GM12864 (cell line): ENCODE results near the gene FHOD3.

Source experiments
- DNase-seq: peaks from one replicate; pipeline ENCODE4 v3.0.0-alpha.2; 2011; ENCODE audit warnings: low read depth
- H3K4me3 ChIP-seq: 2 replicates; pipeline ENCODE4 v1.5.1; 2011; ENCODE audit warnings: mild to moderate bottlenecking, low read depth, low read length, control low read depth
- CTCF ChIP-seq: IDR thresholded peaks from 2 replicates; pipeline ENCODE4 v1.5.1; 2011; ENCODE audit warnings: low read depth, mild to moderate bottlenecking, moderate library complexity, low read length, control low read depth, inconsistent platforms; ENCODE audit errors: missing control alignments

Gene FHOD3

DNA sequence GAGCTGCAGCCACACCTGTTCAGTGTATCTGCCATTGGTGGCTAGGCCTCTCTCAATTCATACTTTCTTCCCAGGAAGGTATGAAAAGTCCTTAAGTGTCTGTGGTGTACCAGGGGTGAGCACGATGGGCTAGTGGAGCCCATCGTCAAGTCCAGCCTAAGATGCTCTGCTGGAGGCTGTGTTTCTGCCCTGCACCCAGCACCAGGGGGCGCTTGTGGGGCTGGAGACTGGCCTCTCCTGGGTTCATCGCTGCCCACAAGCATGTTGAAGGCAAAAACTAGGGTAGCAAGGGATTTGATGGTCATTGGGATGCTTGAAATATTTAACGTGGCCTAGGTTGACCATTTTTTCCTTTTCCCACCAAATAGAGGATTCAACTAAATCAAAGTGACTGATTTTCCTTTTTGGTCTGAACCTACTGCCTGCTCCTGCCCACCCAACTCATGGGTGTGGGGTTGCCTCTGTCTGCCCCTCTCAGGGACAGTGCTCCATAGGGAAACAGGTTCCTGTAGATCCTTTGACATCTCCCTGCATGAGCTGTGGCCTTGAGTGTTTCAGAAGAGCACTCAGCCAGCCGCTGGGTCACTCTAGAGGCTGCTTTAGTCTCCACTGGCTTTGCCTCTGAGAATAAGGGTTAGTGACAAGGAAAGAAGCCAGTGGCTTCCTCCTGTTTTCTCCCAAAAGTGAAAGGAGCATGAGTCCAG lies 472.2 kb downstream of the FHOD3 start:
- TF ChIP-seq CTCF: peak; percentile 65
- DNase-seq: no peak
- no peak overlapping the region for H3K4me3 ChIP-seq

GRCh38 chr18:36770315-36770946 lies 472.9 kb downstream of the FHOD3 start:
- no peak overlapping the region for H3K4me3 ChIP-seq
- DNase-seq: no peak
- TF ChIP-seq CTCF: no peak

DNA sequence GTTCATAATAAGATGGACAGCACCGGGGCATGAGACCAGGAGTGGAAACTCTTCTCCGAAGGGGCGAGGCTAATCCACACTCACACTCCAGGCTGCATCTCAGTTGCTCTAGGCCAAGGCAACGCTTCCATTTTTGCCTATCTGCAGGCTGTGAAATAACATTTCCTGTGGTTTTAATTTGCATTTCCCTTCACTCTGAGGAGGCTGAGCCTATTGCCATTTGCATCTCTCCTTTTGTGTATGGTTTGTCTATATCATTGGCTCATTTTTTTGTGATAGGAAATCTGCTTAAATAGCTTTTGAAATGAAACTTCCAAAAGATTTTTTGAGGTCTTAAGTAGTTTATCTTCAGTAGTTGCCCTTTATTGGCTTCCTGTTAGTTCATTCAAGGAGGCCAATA lies 473.7 kb downstream of the FHOD3 start:
- no peak overlapping the region for H3K4me3 ChIP-seq
- TF ChIP-seq CTCF: no peak
- DNase-seq: no peak

DNA sequence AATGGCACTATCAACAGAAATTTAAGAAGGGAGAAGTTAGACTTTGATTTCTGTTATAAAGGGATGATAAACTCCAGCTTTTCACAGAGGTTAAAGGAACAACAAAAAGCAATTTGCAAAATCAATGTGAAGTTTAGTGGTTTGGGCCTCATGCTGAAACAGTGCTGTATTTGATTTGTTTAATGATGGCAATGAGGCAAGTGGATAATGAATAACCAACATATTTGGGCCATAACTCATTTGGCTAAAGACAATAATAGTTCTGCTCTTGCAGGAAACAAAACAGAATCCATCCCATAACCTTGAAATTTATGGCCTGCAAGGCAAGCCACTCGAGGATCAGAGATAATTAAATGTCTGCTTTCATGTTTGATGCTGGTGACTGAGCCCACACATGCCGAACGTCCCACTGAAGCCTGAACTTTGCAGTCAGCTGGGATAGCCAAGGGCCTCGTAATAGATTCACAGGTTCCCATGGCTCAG lies 474.8 kb downstream of the FHOD3 start:
- DNase-seq: no peak
- TF ChIP-seq CTCF: no peak
- H3K4me3 ChIP-seq: no peak overlapping the region

DNA sequence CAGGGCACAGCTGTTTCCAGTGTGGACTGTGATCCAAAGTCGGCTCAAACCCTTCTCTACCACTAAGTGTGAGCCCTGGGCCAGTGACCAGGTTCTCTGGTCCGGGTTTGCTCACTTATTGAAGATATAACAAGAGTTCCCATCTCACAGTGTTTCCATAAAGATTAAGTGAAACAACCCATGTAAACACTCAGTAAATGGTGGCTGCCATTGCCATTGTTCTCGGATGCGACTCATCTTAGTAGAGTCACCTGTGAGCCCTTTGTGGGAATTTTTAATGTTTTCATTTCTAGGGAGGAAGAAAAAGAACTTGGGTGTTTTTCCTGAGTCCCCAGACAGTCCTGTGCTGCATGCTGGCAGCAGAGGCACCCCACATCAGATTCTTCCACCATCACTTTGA lies 477.9 kb downstream of the FHOD3 start:
- DNase-seq: no peak
- no peak overlapping the region for H3K4me3 ChIP-seq
- TF ChIP-seq CTCF: no peak

DNA sequence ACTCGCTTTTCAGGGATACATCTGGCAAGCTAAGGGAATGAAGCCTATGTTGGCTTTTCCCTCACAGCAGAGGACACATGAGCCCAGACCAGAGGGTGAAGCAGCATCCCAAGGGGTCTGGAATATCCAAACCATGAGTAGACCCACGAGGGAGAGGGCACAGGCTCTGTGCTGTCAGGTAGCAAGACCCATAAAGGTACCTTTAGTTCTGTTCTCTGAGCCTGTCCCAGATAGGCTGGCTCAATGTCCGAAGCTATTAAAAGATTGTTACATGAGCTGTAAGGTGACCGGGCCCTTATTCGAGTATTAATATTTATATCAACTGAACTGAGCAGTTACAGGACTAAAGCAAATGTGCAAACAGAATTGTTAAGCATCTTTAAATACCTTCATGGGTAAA lies 479.1 kb downstream of the FHOD3 start:
- DNase-seq: no peak
- no peak for TF ChIP-seq CTCF
- no peak overlapping the region for H3K4me3 ChIP-seq

GRCh38 chr18:36777566-36777965 lies 480.1 kb downstream of the FHOD3 start:
- TF ChIP-seq CTCF: no peak
- no peak overlapping the region for H3K4me3 ChIP-seq
- DNase-seq: no peak
